AG10803 (cell line): ENCODE results near the gene OR51B5.
A peak's percentile ranks its signal among the peaks of the same experiment; 100 is the strongest.
"Not testable (repeated sequence)": the region's sequence is repeated elsewhere in the genome, so short reads cannot be mapped to it uniquely, and the experiment has no call there.

Source experiments
- DNase-seq: peaks from one replicate; pipeline ENCODE4 v3.0.0; 2010; ENCODE audit warnings: low read depth
- H3K4me3 ChIP-seq: 2 replicates; pipeline ENCODE4 v1.5.1; 2011; ENCODE audit warnings: mild to moderate bottlenecking, low read length, control low read depth
- TF ChIP-seq, protein P1 (sequence below): conservative IDR thresholded peaks from 2 replicates; pipeline ENCODE4 v1.5.1; 2011; ENCODE audit warnings: mild to moderate bottlenecking, low read length, control low read depth, inconsistent platforms

Gene OR51B5

DNA sequence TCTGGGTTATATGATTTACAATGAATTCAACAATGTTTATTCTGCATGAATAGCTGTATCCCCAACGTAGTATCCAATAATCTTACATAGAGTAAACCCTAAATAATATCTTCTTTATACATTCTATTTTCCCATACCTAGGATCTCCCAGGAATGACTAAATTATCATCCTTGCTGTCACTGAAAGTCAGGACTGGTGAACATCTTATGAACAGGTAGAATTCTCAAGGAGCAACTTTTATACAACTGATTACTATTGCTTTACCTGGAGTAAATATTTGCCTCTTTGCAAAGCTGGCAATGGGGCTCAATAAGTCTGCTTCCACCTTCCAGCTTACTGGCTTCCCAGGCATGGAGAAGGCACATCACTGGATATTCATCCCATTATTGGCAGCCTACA, 7.9 kb upstream of the OR51B5 start, which contains the start of gene OR51B6:
TSS of gene OR51B6 (plus strand) at position 301 of the 400 bp plus-strand sequence. CDS start at position 301, 0 bp downstream.
- no peak for DNase-seq
- TF ChIP-seq, protein P1, sequence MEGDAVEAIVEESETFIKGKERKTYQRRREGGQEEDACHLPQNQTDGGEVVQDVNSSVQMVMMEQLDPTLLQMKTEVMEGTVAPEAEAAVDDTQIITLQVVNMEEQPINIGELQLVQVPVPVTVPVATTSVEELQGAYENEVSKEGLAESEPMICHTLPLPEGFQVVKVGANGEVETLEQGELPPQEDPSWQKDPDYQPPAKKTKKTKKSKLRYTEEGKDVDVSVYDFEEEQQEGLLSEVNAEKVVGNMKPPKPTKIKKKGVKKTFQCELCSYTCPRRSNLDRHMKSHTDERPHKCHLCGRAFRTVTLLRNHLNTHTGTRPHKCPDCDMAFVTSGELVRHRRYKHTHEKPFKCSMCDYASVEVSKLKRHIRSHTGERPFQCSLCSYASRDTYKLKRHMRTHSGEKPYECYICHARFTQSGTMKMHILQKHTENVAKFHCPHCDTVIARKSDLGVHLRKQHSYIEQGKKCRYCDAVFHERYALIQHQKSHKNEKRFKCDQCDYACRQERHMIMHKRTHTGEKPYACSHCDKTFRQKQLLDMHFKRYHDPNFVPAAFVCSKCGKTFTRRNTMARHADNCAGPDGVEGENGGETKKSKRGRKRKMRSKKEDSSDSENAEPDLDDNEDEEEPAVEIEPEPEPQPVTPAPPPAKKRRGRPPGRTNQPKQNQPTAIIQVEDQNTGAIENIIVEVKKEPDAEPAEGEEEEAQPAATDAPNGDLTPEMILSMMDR = no peak

DNA sequence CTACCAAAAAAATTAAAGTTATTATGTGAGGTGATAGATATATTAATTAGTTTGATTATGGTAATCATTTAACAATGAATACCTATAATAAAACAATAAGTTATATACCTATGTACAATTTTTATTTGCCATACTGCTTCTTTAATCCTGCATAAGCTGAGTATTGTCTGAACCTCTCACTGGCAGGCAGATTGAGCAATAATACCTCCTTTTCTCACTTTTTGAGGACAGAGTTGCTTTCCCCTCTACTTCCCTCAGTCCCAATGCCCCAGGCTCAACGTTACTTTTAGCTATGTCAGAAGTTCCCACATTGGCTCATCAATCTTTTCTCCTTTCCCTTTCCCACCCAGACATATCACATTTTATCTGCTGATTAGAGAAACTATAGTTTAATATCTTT, 6.2 kb upstream of the OR51B5 start:
- TF ChIP-seq, protein P1 = no peak
- H3K4me3 ChIP-seq = no peak overlapping the region
- DNase-seq = no peak

More for the DNA sequence above, 7.9 kb upstream of the OR51B5 start, which contains the start of gene OR51B6:
- H3K4me3 ChIP-seq = no peak within 1 kb of the TSS

DNA sequence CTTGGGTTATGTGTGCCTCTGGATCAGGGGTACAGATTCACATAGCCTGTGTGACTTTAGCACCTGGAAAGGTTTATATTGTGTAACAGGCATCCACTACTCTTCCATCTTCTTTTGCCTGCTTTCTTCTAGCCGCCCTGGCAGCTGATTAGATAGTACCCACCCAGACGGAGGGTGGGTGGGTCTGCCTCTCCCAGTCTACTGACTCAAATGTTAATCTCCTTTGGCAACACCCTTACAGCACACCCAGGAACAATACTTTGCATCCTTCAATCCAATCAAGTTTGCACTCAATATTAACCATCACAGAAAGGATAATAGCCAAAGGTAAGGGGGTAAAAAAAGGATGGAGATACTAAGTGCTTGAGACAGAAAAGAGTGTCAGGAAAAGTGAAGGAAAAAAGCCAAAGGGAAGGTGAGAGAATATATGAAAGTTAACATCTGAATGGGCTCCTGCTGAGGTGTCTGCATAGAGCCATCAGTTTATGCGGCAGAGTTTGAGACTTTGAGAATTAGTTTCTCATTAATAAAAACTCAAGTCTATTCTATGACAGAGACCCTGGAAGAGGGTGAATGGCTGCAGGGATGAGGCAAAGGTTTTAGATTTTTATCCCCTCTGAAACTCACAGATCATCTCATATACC, 5.3 kb upstream of the OR51B5 start:
- TF ChIP-seq, protein P1 = no peak
- no peak for DNase-seq
- no peak overlapping the region for H3K4me3 ChIP-seq

DNA sequence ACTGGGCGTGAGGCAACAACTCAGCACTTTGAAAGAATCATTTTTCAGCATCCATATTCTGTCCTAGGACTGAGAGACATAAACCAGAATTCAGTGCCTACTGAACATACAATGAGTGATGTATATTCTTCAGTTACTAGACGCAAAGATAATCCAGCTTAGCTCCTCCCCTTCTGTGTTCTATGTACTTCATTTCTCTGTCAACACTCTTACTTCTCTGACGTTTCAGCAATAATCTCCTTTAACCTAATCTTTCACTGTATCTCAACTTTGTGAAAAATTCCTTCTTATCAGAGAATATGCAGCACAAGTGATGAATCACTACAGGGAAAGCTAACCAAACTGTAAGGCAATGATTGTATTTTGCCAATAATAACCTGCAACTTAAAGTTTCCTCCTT, 2.5 kb upstream of the OR51B5 start:
- TF ChIP-seq, protein P1 = no peak
- DNase-seq = no peak
- no peak overlapping the region for H3K4me3 ChIP-seq

DNA sequence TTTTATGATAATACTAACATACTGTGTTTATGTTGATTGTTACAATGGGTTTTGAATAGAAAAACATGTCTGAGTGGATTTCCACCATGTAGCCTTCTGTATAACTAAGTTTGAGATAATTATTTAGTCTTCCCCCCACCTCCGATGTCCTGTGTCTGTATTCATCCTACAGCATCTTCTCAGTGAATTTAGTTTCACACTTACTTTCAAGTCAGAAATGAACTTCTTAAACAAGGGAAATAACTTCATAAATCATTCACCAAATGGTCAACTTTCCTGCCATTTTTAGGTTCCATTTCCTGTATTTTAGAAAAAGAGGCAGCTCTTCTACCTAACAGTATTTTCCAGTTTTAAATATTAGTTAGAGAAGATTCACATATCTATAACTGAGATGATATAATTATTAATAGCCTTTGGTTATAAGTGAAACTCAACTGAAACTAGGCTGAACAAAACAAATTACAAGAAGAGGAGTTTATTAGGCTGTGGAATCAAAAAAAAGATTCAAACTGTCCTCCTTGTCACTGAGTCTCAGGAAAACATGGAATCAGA, 3.5 kb downstream of the OR51B5 start:
- TF ChIP-seq, protein P1 = no peak
- DNase-seq = no peak
- no peak overlapping the region for H3K4me3 ChIP-seq

DNA sequence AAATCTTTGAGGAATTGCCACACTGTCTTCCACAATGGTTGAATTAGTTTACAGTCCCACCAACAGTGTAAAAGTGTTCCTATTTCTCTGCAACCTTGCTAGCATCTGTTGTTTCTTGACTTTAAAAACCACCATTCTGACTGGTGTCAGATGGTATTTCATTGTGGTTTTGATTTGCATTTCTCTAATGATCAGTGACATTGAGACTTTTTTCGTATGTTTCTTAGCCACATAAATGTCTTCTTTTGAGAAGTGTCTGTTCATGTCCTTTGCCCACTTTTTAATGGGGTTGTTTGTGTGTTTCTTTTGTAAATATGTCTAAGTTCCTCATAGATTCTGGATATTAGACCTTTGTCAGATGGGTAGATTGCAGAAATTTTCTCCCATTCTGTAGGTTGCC, 6.1 kb downstream of the OR51B5 start:
- DNase-seq, H3K4me3 ChIP-seq: not testable (repeated sequence)

DNA sequence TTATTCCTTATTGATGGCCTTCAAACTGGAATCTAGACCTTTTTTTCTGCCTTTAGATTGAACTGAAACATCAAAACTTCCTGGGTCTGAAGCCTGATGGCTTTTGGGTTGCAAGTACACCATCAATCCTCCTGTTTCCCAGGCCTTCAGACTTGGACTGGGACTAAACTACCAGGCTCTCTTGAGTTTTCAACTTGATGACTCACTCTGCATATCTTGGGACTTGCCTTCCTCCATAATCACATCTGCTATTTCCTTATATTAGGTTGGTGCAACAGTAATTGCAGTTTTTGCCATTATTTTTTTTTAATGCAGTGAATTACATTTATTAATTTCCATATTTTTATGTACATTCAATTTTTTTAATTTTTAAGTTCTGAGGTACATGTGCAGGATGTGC, 7.0 kb downstream of the OR51B5 start:
- TF ChIP-seq, protein P1 = no peak
- DNase-seq = peak; percentile 50
- no peak overlapping the region for H3K4me3 ChIP-seq
